Activated CD4-positive, alpha-beta memory T cell treated with anti-CD3 and anti-CD28 coated beads, Interleukin-2, amount 10 ng/mL, durations not matched to agents 7 days and 5 days (primary cell): ENCODE data around the gene ALPG. TPM values are rescaled to one million over a fixed set of nuclear protein-coding genes. Genes with fewer than 3 reads are reported as not detected.
"Not testable (repeated sequence)": the region's sequence is repeated elsewhere in the genome, so short reads cannot be mapped to it uniquely, and the experiment has no call there.

ENCODE experiments used
- CTCF ChIA-PET: fragments of 350-600 bp; sonication (Branson Sonifier 250); formaldehyde crosslinking; loops from one replicate; lab custom pipeline; 2021; ENCODE audit warnings: antibody characterized with exemption, inconsistent platforms; lab: Charles Lee
- POLR2A ChIA-PET: fragments of 350-600 bp; sonication (Branson Sonifier 250); formaldehyde crosslinking; loops from one replicate; lab custom pipeline; 2021; ENCODE audit warnings: antibody characterized with exemption; lab: Charles Lee
- DNase-seq: peaks from one replicate; pipeline ENCODE4 v3.0.0-alpha.2; 2020
- H3K27ac Mint-ChIP-seq: one replicate; pipeline ENCODE4 v1.8.0; 2021; ENCODE audit warnings: mild to moderate bottlenecking, mixed read lengths
- H3K27me3 Mint-ChIP-seq: one replicate; pipeline ENCODE4 v1.8.0; 2021; ENCODE audit warnings: mixed read lengths
- H3K36me3 Mint-ChIP-seq: one replicate; pipeline ENCODE4 v1.8.0; 2021; ENCODE audit warnings: low read depth, mixed read lengths
- H3K4me1 Mint-ChIP-seq: one replicate; pipeline ENCODE4 v1.8.0; 2021; ENCODE audit warnings: mixed read lengths
- H3K4me3 Mint-ChIP-seq: one replicate; pipeline ENCODE4 v1.8.0; 2021; ENCODE audit warnings: mild to moderate bottlenecking, mixed read lengths
- H3K9me3 Mint-ChIP-seq: one replicate; pipeline ENCODE4 v1.8.0; 2021; ENCODE audit warnings: mixed read lengths
- total RNA-seq, 2 experiments: library from RNA; stranded (reverse); gene quantifications; one replicate each; pipeline ENCODE4 v1.2.3, GENCODE V29; 2021

The ALPG gene
- total RNA-seq, 2 experiments from 2014 or later = not detected

DNA sequence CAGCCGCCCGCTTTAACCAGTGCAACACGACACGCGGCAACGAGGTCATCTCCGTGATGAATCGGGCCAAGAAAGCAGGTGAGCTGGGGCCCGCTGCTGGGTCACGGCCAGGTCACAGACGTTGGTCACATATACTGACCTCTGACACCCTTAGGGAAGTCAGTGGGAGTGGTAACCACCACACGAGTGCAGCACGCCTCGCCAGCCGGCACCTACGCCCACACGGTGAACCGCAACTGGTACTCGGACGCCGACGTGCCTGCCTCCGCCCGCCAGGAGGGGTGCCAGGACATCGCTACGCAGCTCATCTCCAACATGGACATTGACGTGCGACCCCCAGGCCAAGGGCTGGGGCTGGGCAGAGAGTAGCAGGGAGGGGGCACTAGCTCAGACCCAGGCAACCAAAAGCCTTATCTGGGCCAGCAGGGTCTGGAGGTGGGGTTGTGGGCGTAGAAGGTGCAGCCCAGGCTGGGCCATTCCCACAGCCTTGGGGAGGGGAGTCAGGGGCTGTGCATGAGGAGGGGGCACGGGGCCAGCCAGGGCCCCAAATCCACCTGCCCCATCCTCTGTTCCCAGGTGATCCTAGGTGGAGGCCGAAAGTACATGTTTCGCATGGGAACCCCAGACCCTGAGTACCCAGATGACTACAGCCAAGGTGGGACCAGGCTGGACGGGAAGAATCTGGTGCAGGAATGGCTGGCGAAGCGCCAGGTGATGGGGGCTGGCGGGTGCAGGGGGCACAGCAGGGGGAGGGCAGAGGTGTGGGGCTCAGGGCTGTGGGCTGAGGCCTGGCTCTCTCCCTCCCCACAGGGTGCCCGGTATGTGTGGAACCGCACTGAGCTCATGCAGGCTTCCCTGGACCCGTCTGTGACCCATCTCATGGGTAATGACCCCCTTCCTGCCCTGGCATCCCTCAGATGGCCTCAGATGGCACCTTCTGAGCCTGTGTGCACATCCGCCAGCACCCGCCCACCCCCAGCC is 26.7 kb upstream of the ALPG start:
- H3K9me3 Mint-ChIP-seq, DNase-seq, POLR2A ChIA-PET, H3K4me1 Mint-ChIP-seq, H3K36me3 Mint-ChIP-seq, CTCF ChIA-PET, H3K27ac Mint-ChIP-seq, H3K4me3 Mint-ChIP-seq: not testable (repeated sequence)
- peaks cover 15% of the 10 kb centered on the region for H3K27me3 Mint-ChIP-seq

DNA sequence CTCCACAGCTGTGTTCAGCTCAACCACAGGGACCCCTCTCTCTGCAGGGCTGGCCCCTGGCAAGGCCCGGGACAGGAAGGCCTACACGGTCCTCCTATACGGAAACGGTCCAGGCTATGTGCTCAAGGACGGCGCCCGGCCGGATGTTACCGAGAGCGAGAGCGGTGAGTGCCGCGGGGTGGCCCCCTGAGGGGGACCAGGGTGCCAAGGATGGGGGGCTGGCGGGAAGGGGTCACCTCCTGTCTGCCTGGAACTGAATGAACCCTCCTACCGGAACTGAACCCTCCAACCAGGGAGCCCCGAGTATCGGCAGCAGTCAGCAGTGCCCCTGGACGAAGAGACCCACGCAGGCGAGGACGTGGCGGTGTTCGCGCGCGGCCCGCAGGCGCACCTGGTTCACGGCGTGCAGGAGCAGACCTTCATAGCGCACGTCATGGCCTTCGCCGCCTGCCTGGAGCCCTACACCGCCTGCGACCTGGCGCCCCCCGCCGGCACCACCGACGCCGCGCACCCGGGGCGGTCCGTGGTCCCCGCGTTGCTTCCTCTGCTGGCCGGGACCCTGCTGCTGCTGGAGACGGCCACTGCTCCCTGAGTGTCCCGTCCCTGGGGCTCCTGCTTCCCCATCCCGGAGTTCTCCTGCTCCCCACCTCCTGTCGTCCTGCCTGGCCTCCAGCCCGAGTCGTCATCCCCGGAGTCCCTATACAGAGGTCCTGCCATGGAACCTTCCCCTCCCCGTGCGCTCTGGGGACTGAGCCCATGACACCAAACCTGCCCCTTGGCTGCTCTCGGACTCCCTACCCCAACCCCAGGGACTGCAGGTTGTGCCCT is 25.2 kb upstream of the ALPG start:
- H3K4me3 Mint-ChIP-seq, POLR2A ChIA-PET, H3K9me3 Mint-ChIP-seq, H3K36me3 Mint-ChIP-seq, CTCF ChIA-PET, DNase-seq, H3K4me1 Mint-ChIP-seq, H3K27ac Mint-ChIP-seq: not testable (repeated sequence)
- peaks cover 30% of the 10 kb centered on the region for H3K27me3 Mint-ChIP-seq

DNA sequence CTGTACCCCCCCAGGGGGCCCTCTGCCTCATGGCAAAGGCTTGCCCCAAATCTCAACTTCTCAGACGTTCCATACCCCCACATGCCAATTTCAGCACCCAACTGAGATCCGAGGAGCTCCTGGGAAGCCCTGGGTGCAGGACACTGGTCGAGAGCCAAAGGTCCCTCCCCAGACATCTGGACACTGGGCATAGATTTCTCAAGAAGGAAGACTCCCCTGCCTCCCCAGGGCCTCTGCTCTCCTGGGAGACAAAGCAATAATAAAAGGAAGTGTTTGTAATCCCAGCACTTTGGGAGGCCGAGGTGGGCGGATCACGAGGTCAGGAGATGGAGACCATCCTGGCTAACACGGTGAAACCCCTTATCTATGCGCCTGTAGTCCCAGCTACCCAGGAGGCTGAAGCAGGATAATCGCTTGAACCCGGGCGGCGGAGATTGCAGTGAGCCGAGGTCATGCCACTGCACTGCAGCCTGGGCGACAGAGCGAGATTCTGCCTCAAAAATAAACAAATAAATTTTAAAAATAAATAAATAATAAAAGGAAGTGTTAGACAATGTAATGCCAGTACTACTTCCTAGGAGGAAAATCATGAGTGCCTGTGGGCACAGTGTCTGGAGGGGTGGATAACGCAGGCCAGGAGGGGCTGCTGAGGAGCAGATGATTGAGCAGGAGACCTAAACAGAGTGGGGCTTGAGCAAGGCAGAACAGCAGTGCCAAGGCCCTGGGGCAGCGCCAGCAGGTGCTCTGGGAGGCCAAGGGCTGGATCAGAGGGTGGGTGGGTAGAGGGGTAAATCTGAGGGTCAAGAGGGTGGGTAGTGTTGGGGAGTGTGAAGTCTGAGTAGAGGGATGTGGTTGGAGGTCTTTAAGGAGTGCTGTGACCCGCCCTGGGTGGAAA is 24.1 kb upstream of the ALPG start:
- ChIA-PET CTCF (no interaction called here), POLR2A (no interaction called here)
- Mint-ChIP-seq H3K9me3 (no peaks in the 10 kb centered on the region), H3K27ac (no peak overlapping the region), H3K36me3 (no peaks in the 10 kb centered on the region), H3K4me3 (no peak overlapping the region), H3K27me3 (peaks cover 36% of the 10 kb centered on the region), H3K4me1 (no peaks in the 10 kb centered on the region)
- no peak for DNase-seq

- DNase-seq = no peak
- ChIA-PET CTCF (no interaction called here), POLR2A (no interaction called here)
- Mint-ChIP-seq H3K4me1 (no peaks in the 10 kb centered on the region), H3K27ac (no peak overlapping the region), H3K4me3 (no peak overlapping the region), H3K36me3 (no peaks in the 10 kb centered on the region), H3K9me3 (no peaks in the 10 kb centered on the region), H3K27me3 (peaks cover 43% of the 10 kb centered on the region)
Measured at GRCh38 chr2:232384466-232384865, 22.2 kb upstream of the ALPG start.

DNA sequence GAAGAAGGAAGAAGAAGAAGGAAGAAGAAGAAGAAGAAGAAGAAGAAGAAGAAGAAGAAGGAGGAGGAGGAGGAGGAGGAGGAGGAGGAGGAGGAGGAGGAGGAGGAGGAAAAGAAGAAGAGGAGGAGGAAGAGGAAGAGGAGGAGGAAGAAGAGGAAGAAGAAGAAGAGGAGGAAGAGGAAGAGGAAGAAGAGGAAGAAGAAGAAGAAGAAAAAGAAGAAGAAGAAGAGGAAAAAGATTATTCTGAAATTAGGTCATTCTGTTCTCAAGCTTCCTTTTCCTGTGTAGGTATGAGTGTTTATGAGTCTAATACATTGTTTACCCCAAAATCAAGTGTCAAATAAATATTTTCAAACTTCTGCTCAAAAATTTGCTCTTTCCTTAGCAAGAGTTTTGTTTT is 21.6 kb upstream of the ALPG start:
- H3K36me3 Mint-ChIP-seq, H3K9me3 Mint-ChIP-seq, H3K4me1 Mint-ChIP-seq, DNase-seq, H3K4me3 Mint-ChIP-seq, POLR2A ChIA-PET, H3K27ac Mint-ChIP-seq: not testable (repeated sequence)
- CTCF ChIA-PET = interaction anchor here (0.5 kb wide), 1 partner anchor 13 kb away, joined by 5 read pairs; no protein-coding TSS in a partner anchor
- H3K27me3 Mint-ChIP-seq = peaks cover 48% of the 10 kb centered on the region

GRCh38 chr2:232385660-232386489 is 20.8 kb upstream of the ALPG start:
- no peak overlapping the region for H3K4me3 Mint-ChIP-seq
- no peak for DNase-seq
- ChIA-PET POLR2A (no interaction called here), CTCF (interaction anchor here (0.5 kb wide), 1 partner anchor 12 kb away, joined by 5 read pairs; no protein-coding TSS in a partner anchor)
- H3K27ac Mint-ChIP-seq = no peak overlapping the region
- no peaks in the 10 kb centered on the region for H3K4me1 Mint-ChIP-seq
- no peaks in the 10 kb centered on the region for H3K36me3 Mint-ChIP-seq
- peaks cover 57% of the 10 kb centered on the region for H3K27me3 Mint-ChIP-seq
- no peaks in the 10 kb centered on the region for H3K9me3 Mint-ChIP-seq

GRCh38 chr2:232386490-232386739 is 20.2 kb upstream of the ALPG start:
- H3K9me3 Mint-ChIP-seq = no peaks in the 10 kb centered on the region
- H3K4me3 Mint-ChIP-seq = no peak overlapping the region
- H3K27ac Mint-ChIP-seq = no peak overlapping the region
- ChIA-PET POLR2A (no interaction called here), CTCF (no interaction called here)
- no peaks in the 10 kb centered on the region for H3K4me1 Mint-ChIP-seq
- DNase-seq = no peak
- H3K36me3 Mint-ChIP-seq = no peaks in the 10 kb centered on the region
- H3K27me3 Mint-ChIP-seq = peaks cover 59% of the 10 kb centered on the region

DNA sequence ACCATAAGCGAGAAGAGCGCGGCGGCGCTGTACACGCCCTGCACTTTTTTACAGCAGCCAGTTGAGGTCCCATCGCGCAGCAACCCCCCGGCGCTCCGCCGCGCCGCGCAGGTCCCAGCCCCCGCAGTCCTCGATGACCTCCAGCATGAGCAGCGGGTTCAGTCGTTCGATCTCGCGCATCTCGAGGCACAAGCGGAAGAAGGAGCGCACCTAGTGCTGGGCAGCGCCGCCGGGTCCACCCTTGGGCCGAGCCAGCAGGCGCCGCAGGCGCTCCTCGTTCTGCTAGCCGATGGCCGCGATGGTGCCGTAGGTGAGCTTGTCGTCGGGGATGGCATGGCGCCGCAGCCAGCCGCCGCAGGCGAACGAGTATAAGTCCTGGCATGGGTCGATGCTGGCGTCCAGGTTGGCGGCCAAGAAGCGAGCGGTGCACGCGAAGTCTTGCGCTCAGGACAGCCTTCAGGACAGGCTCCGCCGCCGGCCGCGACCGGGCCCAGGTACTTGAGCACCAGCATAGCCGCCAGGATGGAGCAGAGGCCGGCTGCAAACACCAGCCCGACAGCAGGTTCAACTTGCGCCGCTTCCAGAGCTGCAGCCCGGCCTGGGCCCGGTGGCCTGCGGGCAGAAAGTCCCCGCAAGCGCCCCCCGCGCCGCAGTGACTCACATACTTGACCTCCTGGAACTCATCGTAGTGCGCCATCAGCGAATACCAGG is 19.7 kb upstream of the ALPG start:
- Mint-ChIP-seq H3K36me3 (no peaks in the 10 kb centered on the region), H3K27me3 (peaks cover 59% of the 10 kb centered on the region), H3K4me3 (no peak overlapping the region), H3K27ac (no peak overlapping the region), H3K9me3 (no peaks in the 10 kb centered on the region), H3K4me1 (no peaks in the 10 kb centered on the region)
- ChIA-PET POLR2A (no interaction called here), CTCF (no interaction called here)
- DNase-seq = no peak

DNA sequence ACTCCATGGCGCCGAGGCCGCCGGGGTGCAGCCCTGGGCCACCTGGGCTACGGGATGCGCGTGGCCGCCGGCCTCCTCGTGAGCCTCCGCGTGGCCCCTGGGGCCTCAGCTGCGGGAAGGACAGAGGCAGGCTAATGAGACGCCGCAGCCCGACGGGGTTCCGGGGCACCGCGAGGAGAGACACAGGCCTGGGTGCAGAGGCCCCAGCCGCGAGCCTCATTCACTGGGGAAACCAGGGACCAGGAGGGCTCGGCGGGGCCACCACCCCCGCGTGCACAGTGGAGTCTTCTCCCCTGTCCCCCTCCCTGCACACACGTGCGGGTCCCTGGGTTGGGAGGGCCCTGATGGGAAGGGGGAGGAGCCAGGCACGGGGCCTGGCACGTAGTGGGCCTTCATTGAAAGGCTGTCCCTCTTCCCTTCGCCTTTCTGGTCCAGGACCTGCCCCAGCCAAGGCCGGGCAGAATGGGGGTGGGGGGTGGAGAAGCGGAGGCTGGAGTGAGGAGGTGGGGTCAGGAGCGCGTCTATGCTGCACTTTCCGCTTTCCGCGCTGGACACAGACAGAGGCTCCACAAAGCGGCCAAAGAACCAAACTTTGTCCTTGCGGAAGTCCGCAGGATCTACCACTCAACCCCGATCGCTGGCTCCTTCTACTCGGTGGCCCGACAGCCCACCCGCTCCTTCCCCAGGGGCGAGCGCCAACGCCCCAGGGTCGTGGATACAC is 19.0 kb upstream of the ALPG start:
- Mint-ChIP-seq H3K4me1 (no peaks in the 10 kb centered on the region), H3K27me3 (peaks cover 62% of the 10 kb centered on the region), H3K36me3 (no peaks in the 10 kb centered on the region), H3K9me3 (no peaks in the 10 kb centered on the region), H3K4me3 (no peak overlapping the region), H3K27ac (no peak overlapping the region)
- CTCF ChIA-PET = no interaction called here
- POLR2A ChIA-PET = no interaction called here
- DNase-seq = no peak

GRCh38 chr2:232388324-232388891 is 18.2 kb upstream of the ALPG start:
- Mint-ChIP-seq H3K36me3 (no peaks in the 10 kb centered on the region), H3K4me3 (no peak overlapping the region), H3K9me3 (no peaks in the 10 kb centered on the region), H3K27me3 (peaks cover 58% of the 10 kb centered on the region), H3K4me1 (no peaks in the 10 kb centered on the region), H3K27ac (no peak overlapping the region)
- DNase-seq = no peak
- ChIA-PET CTCF (no interaction called here), POLR2A (no interaction called here)

GRCh38 chr2:232389327-232389726 is 17.3 kb upstream of the ALPG start:
- ChIA-PET CTCF (no interaction called here), POLR2A (no interaction called here)
- no peaks in the 10 kb centered on the region for H3K9me3 Mint-ChIP-seq
- peaks cover 56% of the 10 kb centered on the region for H3K27me3 Mint-ChIP-seq
- no peak overlapping the region for H3K27ac Mint-ChIP-seq
- H3K4me3 Mint-ChIP-seq = no peak overlapping the region
- no peak for DNase-seq
- H3K4me1 Mint-ChIP-seq = no peaks in the 10 kb centered on the region
- no peaks in the 10 kb centered on the region for H3K36me3 Mint-ChIP-seq
